Thyroid gland (tissue), 4 donors: ENCODE data around the gene CDH23. TPM values are rescaled to one million over a fixed set of nuclear protein-coding genes. Genes with fewer than 3 reads are reported as not detected.
A peak's percentile ranks its signal among the peaks of the same experiment; 100 is the strongest.

ENCODE experiments used
- DNase-seq, 2 donors: peaks; one replicate each; pipeline ENCODE4 v3.0.0-alpha.2; 2019
- H3K27ac ChIP-seq, 3 donors: fragments of 200-600 bp; sonication (generic); 1 replicate in 2 of 3; 2 replicates in 1 of 3; pipeline ENCODE4 v1.5.1; 2016 to 2019; ENCODE audit warnings: mild to moderate bottlenecking in 1 of 3, moderate library complexity in 1 of 3
- H3K27me3 ChIP-seq: fragments of 200-600 bp; sonication (generic); one replicate; pipeline ENCODE4 v1.5.1; 2019
- H3K36me3 ChIP-seq, 2 donors: fragments of 200-600 bp; sonication (generic); one replicate each; pipeline ENCODE4 v1.5.1; 2016 to 2019
- H3K4me1 ChIP-seq, 2 donors: fragments of 200-600 bp; sonication (generic); one replicate each; pipeline ENCODE4 v1.5.1; 2017 to 2019
- H3K4me3 ChIP-seq, 3 donors: fragments of 200-600 bp; sonication (generic); replicated peaks in 1 of 3; 1 replicate in 2 of 3; 2 replicates in 1 of 3; pipeline ENCODE4 v1.5.1; 2016; ENCODE audit warnings: mild to moderate bottlenecking in 1 of 3
- H3K9me3 ChIP-seq: fragments of 200-600 bp; sonication (generic); one replicate; pipeline ENCODE4 v1.5.1; 2017
- POLR2A ChIP-seq, 2 donors: fragments of 450-650 bp; IDR thresholded peaks; one replicate each; pipeline ENCODE4 v1.6.1; 2017; ENCODE audit warnings: antibody characterized with exemption in 2 of 2, mild to moderate bottlenecking in 2 of 2, moderate library complexity in 1 of 2
- WGBS, 2 donors: methylation state at CpG; one replicate each; pipeline ENCODE4 v1.1.5; 2017; 5-methylcytosine and 5-hydroxymethylcytosine counted together
- intact Hi-C: fragments of 100-400 bp; cut with DNase I; formaldehyde crosslinking; loops from one replicate; pipeline ENCODE4 v1.15.1; 2023
- total RNA-seq, 4 donors: library from RNA; depleted of rRNA; stranded (reverse); fragments of >200 nt; gene quantifications; one replicate each; pipeline ENCODE4 v1.2.3, GENCODE V29; 2016
- TF ChIP-seq, protein P1 (sequence below), 6 experiments: fragments of 200-600 bp in 3 of 6; fragments of 450-650 bp in 3 of 6; sonication (generic) in 3 of 6; IDR thresholded peaks; one replicate each; pipeline ENCODE4 v1.5.1; 2016 to 2019; ENCODE audit warnings: antibody characterized with exemption in 6 of 6, mild to moderate bottlenecking in 2 of 6, inconsistent platforms in 1 of 6, moderate library complexity in 1 of 6

Gene CDH23
- total RNA-seq, 4 donors from 2014 or later = 3.0 to 4.2 (median 3.9) TPM

- Histone ChIP-seq H3K4me3 (no peak overlapping the region), H3K9me3 (no peaks in the 10 kb centered on the region), H3K27me3 (no peaks in the 10 kb centered on the region), H3K27ac (peak overlapping the region; percentile 29 to 52 (median 52)), H3K4me1 (peaks cover 18 to 30% of the 10 kb centered on the region in 2 donors), H3K36me3 (no peaks in the 10 kb centered on the region)
- no peak for TF ChIP-seq POLR2A (IDR thresholded peaks at IDR 0.05)
- TF ChIP-seq, protein P1, sequence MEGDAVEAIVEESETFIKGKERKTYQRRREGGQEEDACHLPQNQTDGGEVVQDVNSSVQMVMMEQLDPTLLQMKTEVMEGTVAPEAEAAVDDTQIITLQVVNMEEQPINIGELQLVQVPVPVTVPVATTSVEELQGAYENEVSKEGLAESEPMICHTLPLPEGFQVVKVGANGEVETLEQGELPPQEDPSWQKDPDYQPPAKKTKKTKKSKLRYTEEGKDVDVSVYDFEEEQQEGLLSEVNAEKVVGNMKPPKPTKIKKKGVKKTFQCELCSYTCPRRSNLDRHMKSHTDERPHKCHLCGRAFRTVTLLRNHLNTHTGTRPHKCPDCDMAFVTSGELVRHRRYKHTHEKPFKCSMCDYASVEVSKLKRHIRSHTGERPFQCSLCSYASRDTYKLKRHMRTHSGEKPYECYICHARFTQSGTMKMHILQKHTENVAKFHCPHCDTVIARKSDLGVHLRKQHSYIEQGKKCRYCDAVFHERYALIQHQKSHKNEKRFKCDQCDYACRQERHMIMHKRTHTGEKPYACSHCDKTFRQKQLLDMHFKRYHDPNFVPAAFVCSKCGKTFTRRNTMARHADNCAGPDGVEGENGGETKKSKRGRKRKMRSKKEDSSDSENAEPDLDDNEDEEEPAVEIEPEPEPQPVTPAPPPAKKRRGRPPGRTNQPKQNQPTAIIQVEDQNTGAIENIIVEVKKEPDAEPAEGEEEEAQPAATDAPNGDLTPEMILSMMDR (IDR thresholded peaks at IDR 0.05) = no peak
- 73 to 75% methylated on average over 11 to 12 of the region's 12 CpGs for WGBS, 2 donors
- intact Hi-C loops = no loop called here
- peak in 1 of 2 donors; percentile 28 for DNase-seq
These were observed 340.5 kb downstream of the CDH23 start for GRCh38 chr10:71737001-71737833.

DNA sequence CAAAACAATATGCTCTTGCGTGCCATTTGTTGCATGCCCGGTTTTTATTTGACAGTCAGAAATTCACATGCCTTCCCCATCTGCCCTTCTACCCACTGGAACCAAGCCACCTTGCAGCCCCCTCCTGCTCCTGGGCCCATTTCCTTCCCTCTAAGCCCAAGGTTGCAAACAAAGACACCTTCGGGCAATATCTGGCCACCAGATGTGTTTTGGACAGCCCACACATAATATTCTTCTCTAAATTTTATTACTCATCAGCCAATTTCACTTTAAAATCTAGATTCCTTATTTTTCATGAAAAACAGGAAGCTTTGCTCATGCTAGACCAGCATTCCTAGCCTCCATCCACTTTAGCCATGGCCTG lies 341.1 kb downstream of the CDH23 start:
- Histone ChIP-seq H3K9me3 (no peaks in the 10 kb centered on the region), H3K27ac (peak overlapping the region in 1 of 3 donors; percentile 52), H3K4me1 (peaks cover 18 to 30% of the 10 kb centered on the region in 2 donors), H3K4me3 (no peak overlapping the region), H3K27me3 (no peaks in the 10 kb centered on the region), H3K36me3 (no peaks in the 10 kb centered on the region)
- TF ChIP-seq, protein P1 (IDR thresholded peaks at IDR 0.05) = no peak
- TF ChIP-seq POLR2A (IDR thresholded peaks at IDR 0.05) = no peak
- no peak for DNase-seq
- intact Hi-C loops = no loop called here
- 73 to 79% methylated on average over 3 of the region's 3 CpGs for WGBS, 2 donors

DNA sequence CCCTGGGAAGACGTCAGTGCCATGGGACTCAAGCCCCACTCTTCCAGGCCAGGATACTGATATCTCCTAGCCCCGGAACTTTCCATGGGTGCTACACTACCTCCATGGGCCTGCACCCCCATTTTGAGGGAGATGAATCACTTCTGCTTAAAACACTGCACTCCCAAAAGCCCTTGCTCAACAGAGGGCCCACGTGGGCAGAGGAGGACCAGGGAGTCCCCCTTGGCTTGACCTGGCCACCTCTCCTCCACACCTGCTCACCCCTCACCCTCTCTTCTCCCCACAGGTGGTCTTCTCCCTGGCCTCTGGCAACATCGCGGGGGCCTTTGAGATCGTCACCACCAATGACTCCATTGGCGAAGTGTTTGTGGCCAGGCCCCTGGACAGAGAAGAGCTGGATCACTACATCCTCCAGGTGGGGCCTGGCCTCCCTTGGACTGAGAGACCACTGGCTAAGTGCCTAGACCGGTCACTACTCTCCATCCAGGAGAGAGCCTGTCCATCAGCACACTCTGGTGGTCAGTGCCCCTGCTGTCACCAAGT lies 342.7 kb downstream of the CDH23 start:
- no peaks in the 10 kb centered on the region for H3K27me3 ChIP-seq
- no peak overlapping the region for H3K4me3 ChIP-seq
- no peaks in the 10 kb centered on the region for H3K36me3 ChIP-seq
- no peaks in the 10 kb centered on the region for H3K9me3 ChIP-seq
- no peak for DNase-seq
- H3K27ac ChIP-seq = no peak overlapping the region
- no peak for TF ChIP-seq POLR2A (IDR thresholded peaks at IDR 0.05)
- TF ChIP-seq, protein P1 (IDR thresholded peaks at IDR 0.05) = no peak
- WGBS, 2 donors = 90 to 95% methylated on average over 8 of the region's 8 CpGs
- peaks cover 18 to 30% of the 10 kb centered on the region in 2 donors for H3K4me1 ChIP-seq
- intact Hi-C loops = no loop called here

- no peak overlapping the region for H3K27ac ChIP-seq
- no peaks in the 10 kb centered on the region for H3K27me3 ChIP-seq
- no peaks in the 10 kb centered on the region for H3K9me3 ChIP-seq
- TF ChIP-seq, protein P1 (IDR thresholded peaks at IDR 0.05) = peak in 1 of 6 experiments; percentile 8
- no peak for TF ChIP-seq POLR2A (IDR thresholded peaks at IDR 0.05)
- WGBS, 2 donors = 44 to 46% methylated on average over 9 of the region's 9 CpGs
- H3K4me1 ChIP-seq = peaks cover 18 to 30% of the 10 kb centered on the region in 2 donors
- intact Hi-C loops = no loop called here
- DNase-seq = peak; percentile 65 to 72
- no peak overlapping the region for H3K4me3 ChIP-seq
- no peaks in the 10 kb centered on the region for H3K36me3 ChIP-seq
These were observed 343.4 kb downstream of the CDH23 start for GRCh38 chr10:71740069-71740653.

DNA sequence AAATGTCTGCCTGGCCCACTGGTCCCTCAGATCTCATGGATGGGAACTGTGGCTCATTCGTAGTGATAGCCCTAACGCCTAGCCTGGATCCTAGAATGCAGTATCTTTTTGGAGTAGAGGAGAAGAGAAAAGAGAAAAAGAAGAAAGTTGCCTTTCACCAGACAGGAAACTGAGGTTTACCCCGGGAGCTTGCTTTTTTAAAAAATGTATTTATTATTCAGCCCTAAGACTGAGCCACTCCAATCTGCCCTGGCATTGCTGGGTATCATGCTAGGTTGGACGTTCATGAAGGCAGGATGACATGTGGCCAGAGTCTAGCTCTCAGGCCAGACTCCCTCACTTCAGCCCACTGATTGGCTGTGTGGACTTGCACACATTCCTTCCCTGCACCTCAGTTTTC lies 344.3 kb downstream of the CDH23 start:
- 65 to 66% methylated on average over 4 of the region's 4 CpGs for WGBS, 2 donors
- Histone ChIP-seq H3K4me3 (no peak overlapping the region), H3K27me3 (no peaks in the 10 kb centered on the region), H3K4me1 (peaks cover 13 to 26% of the 10 kb centered on the region in 2 donors), H3K36me3 (no peaks in the 10 kb centered on the region), H3K27ac (no peak overlapping the region), H3K9me3 (no peaks in the 10 kb centered on the region)
- no peak for DNase-seq
- intact Hi-C loops = no loop called here
- TF ChIP-seq POLR2A (IDR thresholded peaks at IDR 0.05) = no peak
- TF ChIP-seq, protein P1 (IDR thresholded peaks at IDR 0.05) = no peak
